Peyer's patch (tissue), 4 donors: ENCODE measurements around the gene NXPH1. TPM values are rescaled to one million over a fixed set of nuclear protein-coding genes. Genes with fewer than 3 reads are reported as not detected.
"Not testable (repeated sequence)": the region's sequence is repeated elsewhere in the genome, so short reads cannot be mapped to it uniquely, and the experiment has no call there.

Experiments used
- DNase-seq, 3 donors: peaks; one replicate each; pipeline ENCODE4 v3.0.0-alpha.2; 2017 to 2019
- H3K27ac ChIP-seq, 4 donors: fragments of 200-600 bp; sonication (generic); one replicate each; pipeline ENCODE4 v1.5.1; 2016 to 2019
- H3K27me3 ChIP-seq, 2 donors: fragments of 200-600 bp; sonication (generic); one replicate each; pipeline ENCODE4 v1.5.1; 2019
- H3K36me3 ChIP-seq, 3 donors: fragments of 200-600 bp; sonication (generic); one replicate each; pipeline ENCODE4 v1.5.1; 2016 to 2019
- H3K4me1 ChIP-seq, 4 donors: fragments of 200-600 bp; sonication (generic); one replicate each; pipeline ENCODE4 v1.5.1; 2016 to 2019
- H3K4me3 ChIP-seq, 4 donors: fragments of 200-600 bp; sonication (generic); 1 replicate in 3 of 4; 2 replicates in 1 of 4; pipeline ENCODE4 v1.5.1; 2016 to 2019; ENCODE audit warnings: mild to moderate bottlenecking in 1 of 4
- H3K9me3 ChIP-seq, 4 donors: fragments of 200-600 bp; sonication (generic); one replicate each; pipeline ENCODE4 v1.5.1; 2016 to 2019; ENCODE audit warnings: mild to moderate bottlenecking in 1 of 4
- POLR2A ChIP-seq, 2 donors: fragments of 450-650 bp; IDR thresholded peaks; one replicate each; pipeline ENCODE4 v1.5.1; 2017; ENCODE audit warnings: antibody characterized with exemption in 2 of 2, mild to moderate bottlenecking in 2 of 2, moderate library complexity in 2 of 2
- total RNA-seq, 4 donors: library from RNA; depleted of rRNA; stranded (reverse); fragments of >200 nt; gene quantifications; one replicate each; pipeline ENCODE4 v1.1.0, GENCODE V29; 2016
- TF ChIP-seq, protein P1 (sequence below), 6 experiments: fragments of 450-650 bp in 4 of 6; fragments of 200-600 bp in 2 of 6; sonication (generic) in 1 of 6; IDR thresholded peaks; one replicate each; pipeline ENCODE4 v1.5.1; 2017 to 2019; ENCODE audit warnings: antibody characterized with exemption in 6 of 6, mild to moderate bottlenecking in 3 of 6, moderate library complexity in 1 of 6

NXPH1 gene
- total RNA-seq, 4 donors from 2014 or later, result not detected

DNA sequence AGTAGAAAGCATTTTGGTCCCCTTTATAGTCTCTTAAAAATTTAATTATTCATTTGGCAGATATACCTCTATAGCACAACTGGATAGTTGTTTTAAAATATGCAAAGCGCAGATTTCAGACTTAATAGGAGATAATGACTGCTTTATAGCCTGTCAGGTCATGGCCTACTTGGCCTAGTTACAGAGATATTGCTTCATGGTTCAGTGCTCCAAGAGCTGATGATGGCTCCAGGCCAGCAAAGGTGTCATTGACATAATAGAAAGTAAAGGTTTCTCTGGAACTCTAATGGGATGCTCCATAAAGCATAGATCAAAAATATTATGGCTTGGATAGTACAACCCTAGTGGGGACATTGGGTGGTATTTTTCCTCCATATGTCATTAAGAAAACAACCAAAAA lies 285.7 kb downstream of the NXPH1 start:
- peak in 1 of 3 donors; percentile 52 for DNase-seq
- TF ChIP-seq, protein P1, sequence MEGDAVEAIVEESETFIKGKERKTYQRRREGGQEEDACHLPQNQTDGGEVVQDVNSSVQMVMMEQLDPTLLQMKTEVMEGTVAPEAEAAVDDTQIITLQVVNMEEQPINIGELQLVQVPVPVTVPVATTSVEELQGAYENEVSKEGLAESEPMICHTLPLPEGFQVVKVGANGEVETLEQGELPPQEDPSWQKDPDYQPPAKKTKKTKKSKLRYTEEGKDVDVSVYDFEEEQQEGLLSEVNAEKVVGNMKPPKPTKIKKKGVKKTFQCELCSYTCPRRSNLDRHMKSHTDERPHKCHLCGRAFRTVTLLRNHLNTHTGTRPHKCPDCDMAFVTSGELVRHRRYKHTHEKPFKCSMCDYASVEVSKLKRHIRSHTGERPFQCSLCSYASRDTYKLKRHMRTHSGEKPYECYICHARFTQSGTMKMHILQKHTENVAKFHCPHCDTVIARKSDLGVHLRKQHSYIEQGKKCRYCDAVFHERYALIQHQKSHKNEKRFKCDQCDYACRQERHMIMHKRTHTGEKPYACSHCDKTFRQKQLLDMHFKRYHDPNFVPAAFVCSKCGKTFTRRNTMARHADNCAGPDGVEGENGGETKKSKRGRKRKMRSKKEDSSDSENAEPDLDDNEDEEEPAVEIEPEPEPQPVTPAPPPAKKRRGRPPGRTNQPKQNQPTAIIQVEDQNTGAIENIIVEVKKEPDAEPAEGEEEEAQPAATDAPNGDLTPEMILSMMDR (IDR thresholded peaks at IDR 0.05), result no peak
- TF ChIP-seq POLR2A (IDR thresholded peaks at IDR 0.05), result no peak
- H3K36me3 ChIP-seq, result no peaks in the 10 kb centered on the region
- H3K27ac ChIP-seq, result no peak overlapping the region
- H3K4me1 ChIP-seq, result no peaks in the 10 kb centered on the region
- peaks cover 0 to under 1% (median 0%) of the 10 kb centered on the region in 4 donors for H3K9me3 ChIP-seq
- H3K27me3 ChIP-seq, result no peaks in the 10 kb centered on the region
- no peak overlapping the region for H3K4me3 ChIP-seq

DNA sequence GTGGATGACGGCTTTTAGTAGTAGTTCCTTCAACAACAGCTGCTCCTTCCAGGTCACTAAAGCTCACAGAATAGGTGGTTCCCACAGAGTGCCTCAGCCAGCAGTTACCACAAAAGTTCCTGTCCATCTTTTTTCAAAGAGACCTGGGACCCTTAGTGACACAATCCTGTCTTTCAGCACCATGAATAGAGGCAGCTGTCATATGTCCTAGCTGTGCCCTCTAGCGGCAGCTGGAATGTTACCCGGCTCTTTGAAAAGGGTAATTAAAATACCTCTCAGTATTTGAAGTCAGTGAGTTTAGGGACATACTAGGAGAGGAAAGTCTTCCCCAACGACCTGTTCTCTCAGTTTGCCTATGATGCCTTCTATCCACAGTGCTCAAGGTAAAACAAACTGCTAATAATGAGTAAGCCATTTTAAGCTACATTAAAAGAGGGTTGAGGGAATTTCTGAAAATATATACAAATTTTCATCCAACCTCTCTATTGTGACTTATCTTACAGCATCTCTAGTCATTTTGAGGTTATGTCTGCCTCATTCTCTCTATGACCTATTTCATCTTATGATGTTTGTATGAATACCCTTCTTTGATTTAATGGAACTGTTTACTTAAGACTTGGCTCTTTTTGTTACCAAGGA lies 290.8 kb downstream of the NXPH1 start:
- Histone ChIP-seq H3K9me3 (no peaks in the 10 kb centered on the region), H3K4me1 (no peaks in the 10 kb centered on the region), H3K36me3 (no peaks in the 10 kb centered on the region), H3K27ac (no peak overlapping the region), H3K4me3 (no peak overlapping the region), H3K27me3 (no peaks in the 10 kb centered on the region)
- peak in 1 of 3 donors; percentile 69 for DNase-seq
- TF ChIP-seq, protein P1 (IDR thresholded peaks at IDR 0.05), result peak in 4 of 6 experiments; percentile 7 to 46 (median 34)
- no peak for TF ChIP-seq POLR2A (IDR thresholded peaks at IDR 0.05)

DNA sequence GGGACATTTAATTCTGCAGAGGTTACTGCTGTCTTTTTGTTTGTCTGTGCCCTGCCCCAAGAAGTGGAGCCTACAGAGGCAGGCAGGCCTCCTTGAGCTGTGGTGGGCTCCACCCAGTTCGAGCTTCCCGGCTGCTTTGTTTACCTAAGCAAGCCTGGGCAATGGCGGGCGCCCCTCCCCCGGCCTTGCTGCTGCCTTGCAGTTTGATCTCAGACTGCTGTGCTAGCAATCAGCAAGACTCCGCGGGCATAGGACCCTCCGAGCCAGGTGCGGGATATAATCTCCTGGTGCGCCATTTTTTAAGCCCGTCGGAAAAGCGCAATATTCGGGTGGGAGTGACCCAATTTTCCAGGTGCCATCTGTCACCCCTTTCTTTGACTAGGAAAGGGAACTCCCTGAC lies 298.3 kb downstream of the NXPH1 start:
- not testable (repeated sequence) for H3K36me3 ChIP-seq, H3K4me3 ChIP-seq, H3K4me1 ChIP-seq, H3K9me3 ChIP-seq, H3K27me3 ChIP-seq, H3K27ac ChIP-seq, DNase-seq

DNA sequence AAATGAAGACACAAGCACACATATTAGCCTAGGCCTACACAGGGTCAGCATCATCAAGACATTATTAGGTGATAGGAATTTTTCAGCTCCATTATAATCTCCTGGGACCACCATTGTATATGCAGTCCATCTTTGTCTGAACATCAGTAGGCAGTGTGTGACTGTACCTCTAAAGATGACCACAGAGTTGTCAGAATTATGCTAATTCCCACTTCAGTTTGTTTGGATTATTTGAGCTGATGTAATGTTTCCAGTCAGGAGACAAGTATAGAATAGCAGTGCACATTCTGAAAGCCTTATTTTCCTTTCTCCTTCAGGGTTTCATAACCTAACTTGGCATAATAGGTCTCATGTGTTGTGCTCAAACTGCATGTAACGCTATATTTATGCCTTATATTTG lies 306.4 kb downstream of the NXPH1 start:
- TF ChIP-seq, protein P1 (IDR thresholded peaks at IDR 0.05), result no peak
- DNase-seq, result no peak
- Histone ChIP-seq H3K9me3 (no peaks in the 10 kb centered on the region), H3K4me3 (no peak overlapping the region), H3K4me1 (no peaks in the 10 kb centered on the region), H3K36me3 (no peaks in the 10 kb centered on the region), H3K27ac (no peak overlapping the region), H3K27me3 (no peaks in the 10 kb centered on the region)

DNA sequence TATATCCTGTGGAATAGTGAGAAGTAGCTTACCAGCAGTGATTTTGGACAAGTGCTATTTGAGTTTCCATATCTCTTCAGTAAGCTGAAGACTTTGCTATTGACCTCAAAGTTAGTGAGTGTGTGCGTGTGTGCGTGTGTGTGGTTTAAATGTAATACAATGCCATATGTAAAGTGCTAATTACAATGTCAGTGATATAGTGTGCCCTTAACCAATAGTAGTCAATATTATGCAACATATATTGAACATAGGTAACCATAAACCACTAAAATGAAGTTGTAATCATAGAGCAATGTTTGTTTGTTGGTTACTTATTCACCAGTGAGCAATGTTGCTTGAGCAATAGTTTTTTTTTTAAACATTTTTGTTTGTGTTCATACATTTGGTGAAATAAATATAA lies 309.4 kb downstream of the NXPH1 start:
- no peak overlapping the region for H3K4me3 ChIP-seq
- no peaks in the 10 kb centered on the region for H3K27me3 ChIP-seq
- DNase-seq, result no peak
- H3K36me3 ChIP-seq, result no peaks in the 10 kb centered on the region
- H3K4me1 ChIP-seq, result no peaks in the 10 kb centered on the region
- H3K27ac ChIP-seq, result no peak overlapping the region
- TF ChIP-seq, protein P1 (IDR thresholded peaks at IDR 0.05), result no peak
- no peak for TF ChIP-seq POLR2A (IDR thresholded peaks at IDR 0.05)
- H3K9me3 ChIP-seq, result no peaks in the 10 kb centered on the region

DNA sequence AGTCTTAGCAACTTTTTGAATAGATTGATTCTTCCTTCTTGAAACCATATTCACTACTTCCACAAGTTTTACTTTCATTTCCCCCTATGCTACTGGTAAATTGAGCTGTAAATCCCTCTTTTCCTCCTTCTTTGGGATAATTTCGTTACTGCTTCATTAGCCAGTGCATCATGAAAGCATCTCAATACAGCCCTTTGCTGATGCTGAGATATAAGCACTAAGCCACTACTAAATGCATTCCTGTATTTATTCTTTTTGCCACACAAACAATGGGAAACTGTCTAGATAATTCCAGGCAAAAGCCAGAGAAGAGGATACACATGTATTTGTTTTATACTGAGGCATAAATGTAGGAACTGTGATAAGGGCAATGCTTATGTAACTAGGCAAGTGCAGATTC lies 313.9 kb downstream of the NXPH1 start:
- no peak overlapping the region for H3K4me3 ChIP-seq
- no peaks in the 10 kb centered on the region for H3K4me1 ChIP-seq
- H3K9me3 ChIP-seq, result no peaks in the 10 kb centered on the region
- H3K36me3 ChIP-seq, result no peaks in the 10 kb centered on the region
- H3K27me3 ChIP-seq, result no peaks in the 10 kb centered on the region
- TF ChIP-seq, protein P1 (IDR thresholded peaks at IDR 0.05), result no peak
- TF ChIP-seq POLR2A (IDR thresholded peaks at IDR 0.05), result no peak
- no peak for DNase-seq
- no peak overlapping the region for H3K27ac ChIP-seq
